LNCaP clone FGC (cell line): Measurements from ENCODE around the gene CNRIP1.

Experiments used
- DNase-seq: peaks from one replicate; pipeline ENCODE4 v3.0.0-alpha.2; 2011; ENCODE audit warnings: low read depth
- H3K4me3 ChIP-seq: 2 replicates; pipeline ENCODE4 v1.5.1; 2011; ENCODE audit warnings: mild to moderate bottlenecking, low read depth, low read length, control low read depth
- TF ChIP-seq, protein P1 (sequence below): IDR thresholded peaks from 2 replicates; pipeline ENCODE4 v1.5.1; 2012; ENCODE audit warnings: mild to moderate bottlenecking; ENCODE audit not compliant: control insufficient read depth, insufficient read depth; ENCODE audit errors: extremely low read depth

CNRIP1 gene

DNA sequence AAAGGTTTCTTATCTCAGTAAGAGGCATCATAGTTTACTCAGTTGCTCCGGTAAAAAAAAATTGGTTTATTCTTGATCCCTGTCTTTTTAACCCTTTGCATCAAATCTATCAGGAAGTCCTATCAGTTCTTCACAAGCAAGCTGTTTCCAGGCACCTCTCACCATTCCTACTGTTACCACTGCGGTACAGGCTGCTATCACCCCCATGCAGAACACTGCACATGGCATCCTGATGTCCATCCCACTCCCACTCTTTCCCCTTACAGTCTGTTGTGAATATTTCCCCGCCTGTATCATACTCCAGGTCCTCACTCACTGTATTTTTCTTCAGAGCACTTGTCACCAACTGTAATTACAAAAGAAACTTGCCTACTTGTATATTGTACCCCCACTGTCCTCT, 5.3 kb upstream of the CNRIP1 start:
- TF ChIP-seq, protein P1, sequence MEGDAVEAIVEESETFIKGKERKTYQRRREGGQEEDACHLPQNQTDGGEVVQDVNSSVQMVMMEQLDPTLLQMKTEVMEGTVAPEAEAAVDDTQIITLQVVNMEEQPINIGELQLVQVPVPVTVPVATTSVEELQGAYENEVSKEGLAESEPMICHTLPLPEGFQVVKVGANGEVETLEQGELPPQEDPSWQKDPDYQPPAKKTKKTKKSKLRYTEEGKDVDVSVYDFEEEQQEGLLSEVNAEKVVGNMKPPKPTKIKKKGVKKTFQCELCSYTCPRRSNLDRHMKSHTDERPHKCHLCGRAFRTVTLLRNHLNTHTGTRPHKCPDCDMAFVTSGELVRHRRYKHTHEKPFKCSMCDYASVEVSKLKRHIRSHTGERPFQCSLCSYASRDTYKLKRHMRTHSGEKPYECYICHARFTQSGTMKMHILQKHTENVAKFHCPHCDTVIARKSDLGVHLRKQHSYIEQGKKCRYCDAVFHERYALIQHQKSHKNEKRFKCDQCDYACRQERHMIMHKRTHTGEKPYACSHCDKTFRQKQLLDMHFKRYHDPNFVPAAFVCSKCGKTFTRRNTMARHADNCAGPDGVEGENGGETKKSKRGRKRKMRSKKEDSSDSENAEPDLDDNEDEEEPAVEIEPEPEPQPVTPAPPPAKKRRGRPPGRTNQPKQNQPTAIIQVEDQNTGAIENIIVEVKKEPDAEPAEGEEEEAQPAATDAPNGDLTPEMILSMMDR: no peak
- DNase-seq: no peak
- H3K4me3 ChIP-seq: no peak overlapping the region

DNA sequence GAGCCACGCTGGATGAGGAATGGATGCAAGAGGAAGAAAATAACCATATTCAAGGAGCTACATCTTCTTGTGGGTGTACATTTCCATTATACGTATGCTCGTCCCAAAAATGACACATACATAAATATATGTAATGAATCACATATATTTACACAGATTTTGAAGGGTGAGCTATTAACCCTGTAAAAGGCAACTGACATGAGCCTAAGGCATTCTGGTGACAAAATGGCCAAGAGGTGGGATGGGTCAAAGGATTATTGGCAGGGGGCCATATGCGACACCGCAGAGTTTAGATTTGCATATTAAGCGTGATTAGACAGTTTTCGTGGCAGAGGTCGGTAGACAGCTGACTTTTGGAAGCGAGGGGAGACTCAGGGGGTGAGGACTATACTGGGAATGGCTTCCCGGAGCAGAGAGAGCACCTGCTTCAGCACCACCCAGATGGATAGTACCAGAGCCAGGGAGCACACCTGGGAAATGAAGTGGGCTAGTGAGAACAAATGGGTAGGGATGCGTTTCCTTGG, 431 bp upstream of the CNRIP1 start:
- no peak for DNase-seq
- TF ChIP-seq, protein P1: no peak
- no peak overlapping the region for H3K4me3 ChIP-seq

DNA sequence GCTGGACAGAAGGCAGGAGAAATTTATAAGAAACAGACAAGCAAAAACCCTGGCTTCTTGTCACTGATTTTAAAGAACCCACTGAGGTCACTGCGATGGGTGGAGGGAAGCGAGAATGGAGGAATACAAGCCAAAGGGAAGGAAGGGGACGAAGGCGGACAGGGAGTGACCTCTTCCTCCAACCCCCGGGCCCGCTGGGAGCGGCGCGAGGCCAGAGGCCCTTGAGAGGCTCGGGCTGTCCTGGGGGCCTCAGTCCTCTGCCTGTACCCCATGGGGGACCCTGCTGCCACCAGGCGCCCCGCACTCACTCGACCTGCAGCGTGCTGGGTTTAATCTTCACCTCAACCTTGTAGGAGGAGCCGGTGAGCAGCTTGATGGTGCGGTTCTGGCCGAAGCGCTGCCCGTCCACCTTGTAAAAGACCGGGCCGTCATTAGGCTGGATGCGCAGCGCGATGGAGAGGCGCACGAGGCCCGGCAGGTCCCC, 793 bp downstream of the CNRIP1 start:
- no peak overlapping the region for H3K4me3 ChIP-seq
- DNase-seq: no peak
- TF ChIP-seq, protein P1: no peak

DNA sequence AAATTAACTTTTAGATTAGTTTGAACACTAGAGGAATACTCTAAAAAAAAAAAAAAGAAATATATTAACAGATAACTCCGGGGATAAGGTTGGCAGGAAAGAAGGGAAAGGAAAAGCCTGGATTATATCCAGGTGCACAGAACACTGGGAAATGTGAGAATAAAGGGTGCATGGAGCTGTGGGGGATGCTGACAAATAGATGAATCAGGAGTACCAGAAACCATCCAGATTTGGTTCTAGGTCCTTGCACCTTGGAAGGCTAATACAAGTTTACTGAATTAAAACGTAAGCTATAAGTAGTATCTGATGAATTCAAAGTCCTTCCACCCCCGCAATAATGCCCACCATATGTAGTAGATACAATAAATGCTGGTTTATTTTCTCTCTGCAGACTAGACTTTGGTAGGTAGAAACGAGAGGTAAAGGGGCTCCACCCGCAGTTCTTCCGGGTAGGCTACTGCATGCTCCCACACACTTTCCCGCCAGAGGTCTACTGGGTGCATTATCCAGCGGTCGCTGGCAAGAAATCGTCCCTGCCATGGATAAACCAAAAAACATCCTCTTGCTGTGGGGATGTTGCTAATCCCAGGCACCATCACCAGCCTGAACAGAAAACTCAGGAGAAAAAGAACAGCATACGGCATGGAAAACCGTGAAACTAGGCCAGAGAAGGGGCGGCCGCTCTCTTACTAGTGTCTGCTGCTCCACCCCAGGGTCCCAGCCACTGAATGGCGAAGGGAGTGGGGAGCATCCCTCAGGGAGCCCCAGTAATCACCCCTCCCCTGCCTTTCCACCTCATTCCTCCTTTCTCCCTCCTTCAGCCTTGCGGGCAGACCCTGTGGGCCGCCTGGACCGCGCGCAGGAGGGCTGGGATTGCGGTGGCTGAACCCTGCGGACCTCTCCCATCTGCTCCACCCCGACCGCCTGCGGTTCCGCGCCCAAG, 1.5 kb downstream of the CNRIP1 start:
- H3K4me3 ChIP-seq: no peak overlapping the region
- no peak for DNase-seq
- TF ChIP-seq, protein P1: no peak

DNA sequence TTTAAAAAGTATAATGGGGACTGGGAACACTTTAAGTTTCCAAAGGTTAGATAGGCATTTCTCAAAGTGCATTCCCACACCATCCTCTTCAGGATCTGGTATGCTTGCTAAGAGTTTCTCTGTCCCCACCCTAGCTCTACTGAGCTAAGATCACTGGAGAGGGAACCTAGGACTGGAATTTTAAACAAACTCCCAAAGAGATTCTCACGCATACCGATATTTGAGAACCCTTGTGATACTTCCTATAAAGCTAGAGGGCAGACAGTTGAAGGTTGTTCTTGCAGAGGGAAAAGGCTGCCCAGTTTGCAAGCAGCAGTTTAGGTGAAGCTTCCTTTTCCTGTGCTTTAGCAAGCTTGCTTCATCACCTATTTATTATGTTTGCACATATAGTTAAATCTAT, 3.6 kb downstream of the CNRIP1 start:
- TF ChIP-seq, protein P1: no peak
- H3K4me3 ChIP-seq: no peak overlapping the region
- DNase-seq: no peak

DNA sequence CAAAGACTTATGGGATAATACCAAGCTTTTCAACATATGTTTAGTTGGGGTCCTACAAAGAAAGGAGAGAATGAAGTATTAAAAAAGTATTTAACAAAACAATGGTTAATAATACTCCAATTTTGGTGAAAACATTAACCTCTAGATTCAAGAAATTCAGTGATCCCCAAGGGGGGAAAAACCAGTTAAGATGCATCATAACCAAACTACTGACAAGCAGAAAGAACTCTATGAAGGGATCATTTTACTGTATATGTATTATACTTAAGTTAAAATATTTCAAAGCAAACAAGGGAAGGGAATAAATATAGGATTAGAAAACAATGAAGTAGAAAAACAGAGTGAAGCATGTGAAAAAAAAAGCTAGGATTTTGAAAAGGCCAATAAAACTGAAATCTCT, 8.7 kb downstream of the CNRIP1 start:
- H3K4me3 ChIP-seq: no peak overlapping the region
- no peak for DNase-seq
- TF ChIP-seq, protein P1: no peak
